Panc1 (cell line): ENCODE results near the gene GARS1. TPM values are rescaled to one million over a fixed set of nuclear protein-coding genes. Genes with fewer than 3 reads are reported as not detected.

Experiments
- ATAC-seq: fragments of 200-7000 bp; cut with Tn5 transposase; 2 replicates; pipeline ENCODE4 v1.9.1; 2020; ENCODE audit warnings: mild to moderate bottlenecking, moderate library complexity
- BruUV-seq: library from RNA; stranded (reverse); fragments of 400-500 nt; replicated peaks from 2 replicates; lab custom pipeline; 2021; lab: Mats Ljungman, UMichigan
- CTCF ChIA-PET: fragments of 300-600 bp; sonication (Branson Sonifier 250); formaldehyde crosslinking; loops from one replicate; lab custom pipeline; 2022; ENCODE audit warnings: antibody characterized with exemption; lab: Charles Lee
- POLR2A ChIA-PET: fragments of 300-600 bp; sonication (Branson Sonifier 250); formaldehyde crosslinking; loops from one replicate; lab custom pipeline; 2022; ENCODE audit warnings: antibody characterized with exemption; lab: Charles Lee
- DNase-seq: peaks from one replicate; pipeline ENCODE4 v3.0.0-alpha.2; 2010; ENCODE audit warnings: low read depth, low spot score
- H3K27ac ChIP-seq: 2 replicates; pipeline ENCODE4 v1.5.1; 2011; ENCODE audit warnings: mild to moderate bottlenecking, low read length, inconsistent platforms
- H3K27me3 ChIP-seq: fragments of 200-500 bp; sonication (Bioruptor generic); 2 replicates; pipeline ENCODE4 v1.6.0; 2014; ENCODE audit warnings: low read length, inconsistent platforms; ENCODE audit not compliant: control insufficient read depth, insufficient read depth
- H3K36me3 ChIP-seq: fragments of 200-500 bp; sonication (Bioruptor generic); 2 replicates; pipeline ENCODE4 v1.5.1; 2014; ENCODE audit warnings: inconsistent platforms, mild to moderate bottlenecking, low read length, moderate library complexity; ENCODE audit not compliant: control insufficient read depth, insufficient read depth
- H3K4me1 ChIP-seq: 2 replicates; pipeline ENCODE4 v1.5.1; 2011; ENCODE audit warnings: inconsistent platforms, mild to moderate bottlenecking, low read length, moderate library complexity; ENCODE audit not compliant: control insufficient read depth, insufficient read depth
- H3K4me3 ChIP-seq, 2 experiments: 2 replicates each; pipeline ENCODE4 v1.5.1; 2011 to 2012; ENCODE audit warnings: low read depth in 2 of 2, low read length in 2 of 2, mild to moderate bottlenecking in 2 of 2, inconsistent platforms in 1 of 2, moderate library complexity in 1 of 2
- H3K9me3 ChIP-seq: fragments of 200-500 bp; sonication (Bioruptor generic); 2 replicates; pipeline ENCODE4 v1.5.1; 2014; ENCODE audit warnings: low read depth, mild to moderate bottlenecking, inconsistent platforms, low read length, moderate library complexity; ENCODE audit not compliant: control insufficient read depth, insufficient read depth
- POLR2AphosphoS5 ChIP-seq: IDR thresholded peaks from 2 replicates; pipeline ENCODE4 v1.6.1; 2012; ENCODE audit warnings: mild to moderate bottlenecking, low read depth, low read length, moderate library complexity
- SIN3A ChIP-seq: IDR thresholded peaks from 2 replicates; pipeline ENCODE4 v1.6.1; 2012; ENCODE audit warnings: low read depth, mild to moderate bottlenecking, low read length, moderate library complexity, borderline replicate concordance; ENCODE audit not compliant: insufficient read depth
- TCF7L2 ChIP-seq: IDR thresholded peaks from 2 replicates; pipeline ENCODE4 v1.6.1; 2011; ENCODE audit warnings: mild to moderate bottlenecking, low read depth, low read length, inconsistent platforms
- in situ Hi-C: cut with HindIII; loops from 2 replicates; pipeline ENCODE4 v1.10.0; 2016; ENCODE audit warnings: low sequenced_read_pairs, low pct_unique_long_range_greater_than_20kb
- intact Hi-C: fragments of 100-400 bp; cut with micrococcal nuclease; formaldehyde crosslinking; loops from one replicate; pipeline ENCODE4 v1.10.0; 2022; ENCODE audit not compliant: unreplicated experiment
- total RNA-seq: library from RNA; stranded (reverse); gene quantifications from one replicate; pipeline ENCODE4 v1.2.1, GENCODE V29; 2021; ENCODE audit not compliant: unreplicated experiment
- TF ChIP-seq, protein P1 (sequence below), 2 experiments: IDR thresholded peaks; 2 replicates each; pipeline ENCODE4 v1.6.1; 2011 to 2012; ENCODE audit warnings: low read depth in 2 of 2, control low read depth in 1 of 2, low read length in 1 of 2, mild to moderate bottlenecking in 1 of 2, moderate library complexity in 1 of 2; ENCODE audit not compliant: insufficient read depth in 1 of 2
- TF ChIP-seq, protein P2 (sequence below): fragments of 450-650 bp; IDR thresholded peaks from 2 replicates; pipeline ENCODE4 v1.5.1; 2017; ENCODE audit warnings: mild to moderate bottlenecking

GARS1 gene
- total RNA-seq, 1 experiment from 2014 or later: 271 TPM

DNA sequence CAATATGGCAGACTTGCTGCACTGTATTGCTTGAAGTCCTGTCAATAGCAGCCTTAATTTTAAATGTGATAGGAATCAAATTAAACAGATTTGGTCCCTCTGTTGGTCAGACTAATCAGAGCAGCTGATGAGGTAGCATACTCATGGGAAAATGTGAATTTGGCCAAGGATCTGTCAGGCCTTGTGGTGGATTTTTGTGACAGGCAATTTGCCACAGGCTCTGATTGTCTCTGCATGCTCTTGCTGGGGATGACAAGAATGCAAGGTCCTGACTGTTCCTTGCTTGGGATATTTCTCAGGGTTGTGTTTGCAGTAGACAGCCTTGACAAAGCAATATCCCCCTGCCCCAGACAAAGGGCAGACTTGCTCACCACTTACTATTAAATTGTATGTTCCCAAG lies 41.5 kb upstream of the GARS1 start:
- TF ChIP-seq TCF7L2: no peak
- no peak for TF ChIP-seq SIN3A
- TF ChIP-seq, protein P1, sequence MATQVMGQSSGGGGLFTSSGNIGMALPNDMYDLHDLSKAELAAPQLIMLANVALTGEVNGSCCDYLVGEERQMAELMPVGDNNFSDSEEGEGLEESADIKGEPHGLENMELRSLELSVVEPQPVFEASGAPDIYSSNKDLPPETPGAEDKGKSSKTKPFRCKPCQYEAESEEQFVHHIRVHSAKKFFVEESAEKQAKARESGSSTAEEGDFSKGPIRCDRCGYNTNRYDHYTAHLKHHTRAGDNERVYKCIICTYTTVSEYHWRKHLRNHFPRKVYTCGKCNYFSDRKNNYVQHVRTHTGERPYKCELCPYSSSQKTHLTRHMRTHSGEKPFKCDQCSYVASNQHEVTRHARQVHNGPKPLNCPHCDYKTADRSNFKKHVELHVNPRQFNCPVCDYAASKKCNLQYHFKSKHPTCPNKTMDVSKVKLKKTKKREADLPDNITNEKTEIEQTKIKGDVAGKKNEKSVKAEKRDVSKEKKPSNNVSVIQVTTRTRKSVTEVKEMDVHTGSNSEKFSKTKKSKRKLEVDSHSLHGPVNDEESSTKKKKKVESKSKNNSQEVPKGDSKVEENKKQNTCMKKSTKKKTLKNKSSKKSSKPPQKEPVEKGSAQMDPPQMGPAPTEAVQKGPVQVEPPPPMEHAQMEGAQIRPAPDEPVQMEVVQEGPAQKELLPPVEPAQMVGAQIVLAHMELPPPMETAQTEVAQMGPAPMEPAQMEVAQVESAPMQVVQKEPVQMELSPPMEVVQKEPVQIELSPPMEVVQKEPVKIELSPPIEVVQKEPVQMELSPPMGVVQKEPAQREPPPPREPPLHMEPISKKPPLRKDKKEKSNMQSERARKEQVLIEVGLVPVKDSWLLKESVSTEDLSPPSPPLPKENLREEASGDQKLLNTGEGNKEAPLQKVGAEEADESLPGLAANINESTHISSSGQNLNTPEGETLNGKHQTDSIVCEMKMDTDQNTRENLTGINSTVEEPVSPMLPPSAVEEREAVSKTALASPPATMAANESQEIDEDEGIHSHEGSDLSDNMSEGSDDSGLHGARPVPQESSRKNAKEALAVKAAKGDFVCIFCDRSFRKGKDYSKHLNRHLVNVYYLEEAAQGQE (IDR thresholded peaks at IDR 0.05; ENCODE audit: insufficient read depth in 1 of 2, low read depth in 2 of 2, low read length in 1 of 2): no peak
- TF ChIP-seq POLR2AphosphoS5: no peak
- TF ChIP-seq, protein P2, sequence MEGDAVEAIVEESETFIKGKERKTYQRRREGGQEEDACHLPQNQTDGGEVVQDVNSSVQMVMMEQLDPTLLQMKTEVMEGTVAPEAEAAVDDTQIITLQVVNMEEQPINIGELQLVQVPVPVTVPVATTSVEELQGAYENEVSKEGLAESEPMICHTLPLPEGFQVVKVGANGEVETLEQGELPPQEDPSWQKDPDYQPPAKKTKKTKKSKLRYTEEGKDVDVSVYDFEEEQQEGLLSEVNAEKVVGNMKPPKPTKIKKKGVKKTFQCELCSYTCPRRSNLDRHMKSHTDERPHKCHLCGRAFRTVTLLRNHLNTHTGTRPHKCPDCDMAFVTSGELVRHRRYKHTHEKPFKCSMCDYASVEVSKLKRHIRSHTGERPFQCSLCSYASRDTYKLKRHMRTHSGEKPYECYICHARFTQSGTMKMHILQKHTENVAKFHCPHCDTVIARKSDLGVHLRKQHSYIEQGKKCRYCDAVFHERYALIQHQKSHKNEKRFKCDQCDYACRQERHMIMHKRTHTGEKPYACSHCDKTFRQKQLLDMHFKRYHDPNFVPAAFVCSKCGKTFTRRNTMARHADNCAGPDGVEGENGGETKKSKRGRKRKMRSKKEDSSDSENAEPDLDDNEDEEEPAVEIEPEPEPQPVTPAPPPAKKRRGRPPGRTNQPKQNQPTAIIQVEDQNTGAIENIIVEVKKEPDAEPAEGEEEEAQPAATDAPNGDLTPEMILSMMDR: no peak
- Histone ChIP-seq H3K27ac (no peak overlapping the region), H3K9me3 (no peaks in the 10 kb centered on the region), H3K4me3 (no peak overlapping the region), H3K4me1 (peaks cover 3% of the 10 kb centered on the region; the same call in 1 of the 2 replicates), H3K27me3 (no peaks in the 10 kb centered on the region), H3K36me3 (no peaks in the 10 kb centered on the region)
- ChIA-PET POLR2A (no interaction called here), CTCF (no interaction called here)
- intact Hi-C loops (no loop called here), in situ Hi-C loops (no loop called here)
- no peak for ATAC-seq
- BruUV-seq: no TSS peak
- no peak for DNase-seq

DNA sequence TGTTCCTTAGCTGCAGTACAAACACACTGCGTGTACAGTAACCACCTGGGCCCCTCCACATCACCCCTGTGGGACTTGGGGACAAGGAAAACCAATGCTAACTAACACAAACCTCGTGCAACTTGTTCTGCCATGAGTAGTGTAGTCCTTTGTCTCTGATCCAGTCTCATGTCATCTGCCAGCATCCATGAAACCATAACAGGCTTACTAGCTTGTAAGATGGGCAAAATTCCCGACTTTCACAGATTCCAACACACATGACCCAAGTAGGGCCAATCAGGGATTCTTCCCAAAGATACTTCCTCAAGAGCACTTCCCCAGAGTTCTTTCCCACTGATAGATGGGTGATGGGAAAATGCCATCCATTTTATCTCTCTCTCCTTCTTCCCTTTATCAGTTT lies 41.1 kb upstream of the GARS1 start:
- in situ Hi-C loops: no loop called here

DNA sequence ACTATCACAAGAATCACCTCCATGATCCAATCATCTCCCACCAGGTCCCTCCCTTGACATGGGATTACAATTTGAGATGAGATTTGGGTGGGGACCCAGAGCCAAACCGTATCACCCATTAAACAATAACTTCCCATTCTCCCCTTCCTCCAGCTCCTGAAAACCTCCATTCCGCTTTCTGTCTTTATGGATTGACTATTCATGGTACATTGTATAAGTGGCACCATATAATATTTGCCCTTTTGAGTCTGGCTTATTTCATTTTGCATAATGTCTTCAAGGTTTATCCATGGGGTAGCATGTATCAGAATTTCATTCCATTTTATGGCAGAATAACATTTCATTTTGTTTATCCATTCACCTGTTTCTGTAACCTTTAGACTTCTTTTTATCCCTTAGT lies 39.2 kb upstream of the GARS1 start:
- ATAC-seq (no peak), DNase-seq (no peak)
- no peaks in the 10 kb centered on the region for H3K9me3 ChIP-seq
- H3K27me3 ChIP-seq: no peaks in the 10 kb centered on the region
- POLR2A ChIA-PET: no interaction called here
- H3K4me1 ChIP-seq: peaks cover 3% of the 10 kb centered on the region; the same call in 1 of the 2 replicates
- TF ChIP-seq, protein P2: no peak
- no peak for TF ChIP-seq POLR2AphosphoS5
- TF ChIP-seq TCF7L2: no peak
- TF ChIP-seq, protein P1 (IDR thresholded peaks at IDR 0.05; ENCODE audit: insufficient read depth in 1 of 2, low read depth in 2 of 2, low read length in 1 of 2): no peak
- no peak for TF ChIP-seq SIN3A
- no TSS peak for BruUV-seq
- H3K36me3 ChIP-seq: no peaks in the 10 kb centered on the region
- no peak overlapping the region for H3K27ac ChIP-seq
- H3K4me3 ChIP-seq: no peak overlapping the region
- intact Hi-C loops: no loop called here
- CTCF ChIA-PET: no interaction called here
- in situ Hi-C loops: no loop called here

More for the DNA sequence above, 41.1 kb upstream of the GARS1 start:
- POLR2A ChIA-PET: no interaction called here
- CTCF ChIA-PET: no interaction called here
- no TSS peak for BruUV-seq
- TF ChIP-seq POLR2AphosphoS5: no peak
- Histone ChIP-seq H3K4me3 (no peak overlapping the region), H3K27me3 (no peaks in the 10 kb centered on the region), H3K27ac (no peak overlapping the region), H3K9me3 (no peaks in the 10 kb centered on the region), H3K36me3 (no peaks in the 10 kb centered on the region), H3K4me1 (peaks cover 3% of the 10 kb centered on the region; the same call in 1 of the 2 replicates)
- DNase-seq: no peak
- intact Hi-C loops: no loop called here
- no peak for ATAC-seq
